HG03064 (cell line): ENCODE results near the gene GCC2.
"Not testable (repeated sequence)": the region's sequence is repeated elsewhere in the genome, so short reads cannot be mapped to it uniquely, and the experiment has no call there.

Source experiments
- ATAC-seq: cut with Tn5 transposase; IDR thresholded peaks from one replicate; pipeline ENCODE4 v1.9.1; 2021; ENCODE audit warnings: low read depth; ENCODE audit not compliant: unreplicated experiment

Gene GCC2

GRCh38 chr2:108435578-108435977 lies 13.4 kb upstream of the GCC2 start:
- not testable (repeated sequence) for ATAC-seq

DNA sequence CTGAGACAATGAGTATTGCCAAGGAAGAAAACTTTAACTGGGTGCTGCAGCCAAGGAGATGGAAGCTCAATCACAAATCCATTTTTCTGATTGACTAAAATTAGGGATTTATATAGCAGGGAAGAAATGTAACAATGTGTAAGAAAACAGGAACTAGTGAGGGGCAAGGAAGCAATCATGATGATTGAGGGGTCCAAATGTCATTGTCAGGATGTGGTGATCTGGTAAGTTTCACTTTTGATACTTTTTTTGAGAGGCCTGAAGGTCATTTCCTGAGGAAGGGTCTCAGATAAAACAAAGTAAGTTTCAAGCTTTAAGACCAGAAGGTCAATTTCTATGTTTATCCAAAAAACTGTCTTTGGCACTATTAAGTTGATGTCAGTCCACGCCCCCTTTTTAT lies 12.0 kb upstream of the GCC2 start:
- no peak for ATAC-seq

GRCh38 chr2:108441712-108442111 lies 7.3 kb upstream of the GCC2 start:
- no peak for ATAC-seq

GRCh38 chr2:108444941-108445840 lies 3.8 kb upstream of the GCC2 start:
- ATAC-seq, result no peak

GRCh38 chr2:108446703-108447102 lies 2.3 kb upstream of the GCC2 start:
- no peak for ATAC-seq

- no peak for ATAC-seq
Observed at GRCh38 chr2:108447947-108448677, 894 bp upstream of the GCC2 start.

DNA sequence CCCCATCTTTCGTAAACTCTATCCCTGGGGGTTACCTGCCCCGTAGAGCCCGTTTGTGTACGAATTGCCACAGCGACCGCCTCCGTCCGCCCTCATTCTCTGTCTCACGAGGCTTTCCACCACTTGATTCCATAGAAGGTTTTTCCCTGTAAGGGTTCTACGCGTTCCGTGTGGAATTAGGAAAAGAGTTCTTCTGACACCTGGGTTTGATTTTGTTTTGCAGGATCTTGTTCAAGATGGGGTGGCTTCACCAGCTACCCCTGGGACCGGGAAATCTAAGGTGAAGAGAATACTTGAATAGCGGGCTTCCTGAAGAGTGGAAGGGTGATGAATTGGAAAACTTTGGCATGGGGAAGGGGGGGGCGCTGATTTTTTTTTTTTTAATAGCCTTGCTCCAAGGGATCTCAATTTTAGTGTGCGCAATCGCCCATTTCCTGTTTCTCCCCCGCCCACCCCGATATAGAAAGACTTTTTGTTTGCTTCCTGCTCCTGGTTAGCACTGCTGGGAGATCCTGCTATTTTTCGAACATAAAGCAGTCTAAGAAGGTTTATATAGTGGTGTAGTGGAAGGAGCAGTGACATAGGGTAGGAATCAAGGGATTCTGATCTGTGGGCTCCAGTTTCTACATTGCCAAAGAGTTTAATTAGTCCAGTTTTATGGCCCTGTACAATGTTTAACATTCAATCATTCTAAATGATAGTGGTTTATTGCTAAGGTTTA lies 564 bp downstream of the GCC2 start:
- peak; percentile 38 for ATAC-seq

- ATAC-seq, result no peak
Observed at GRCh38 chr2:108450863-108451262, 1.9 kb downstream of the GCC2 start.

GRCh38 chr2:108451976-108452375 lies 3.0 kb downstream of the GCC2 start:
- no peak for ATAC-seq

DNA sequence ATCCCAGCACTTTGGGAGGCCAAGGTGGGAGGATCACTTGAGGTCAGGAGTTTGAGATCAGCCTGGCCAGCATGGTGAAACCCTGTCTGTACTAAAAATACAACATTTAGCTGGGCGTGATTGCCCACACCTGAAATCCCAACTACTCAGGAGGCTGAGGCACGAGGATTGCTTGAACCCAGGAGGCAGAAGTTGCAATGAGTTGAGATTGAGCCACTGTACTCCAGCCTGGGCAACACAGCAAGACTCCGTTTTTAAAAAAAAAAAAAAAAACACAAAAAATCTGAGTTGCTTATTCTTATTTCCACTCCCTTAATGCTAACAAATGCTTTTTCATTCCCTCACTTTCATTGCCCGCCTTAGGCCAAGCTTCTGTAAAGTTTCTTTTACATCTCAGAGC lies 4.5 kb downstream of the GCC2 start:
- ATAC-seq, result not testable (repeated sequence)

DNA sequence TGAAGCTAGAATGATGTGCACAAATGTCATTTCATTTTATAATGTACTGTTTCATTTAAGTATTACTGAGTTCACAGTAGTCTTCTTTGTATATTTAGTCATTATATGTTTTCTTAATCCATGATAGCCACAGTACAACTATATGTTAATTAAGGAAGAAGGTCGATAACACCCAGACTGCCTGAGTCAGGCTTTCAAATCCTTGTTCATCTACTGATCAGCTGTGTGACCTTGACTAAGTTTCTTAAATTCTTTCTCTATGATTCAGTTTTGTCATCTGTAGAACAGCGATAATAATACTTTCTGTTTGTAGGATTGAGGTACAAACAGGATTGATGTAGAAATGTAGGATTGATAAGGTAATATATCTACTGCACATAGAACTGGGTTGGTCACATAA lies 5.4 kb downstream of the GCC2 start:
- ATAC-seq, result no peak

- no peak for ATAC-seq
Observed at GRCh38 chr2:108455571-108455970, 6.6 kb downstream of the GCC2 start.

- ATAC-seq, result no peak
Observed at GRCh38 chr2:108458082-108458481, 9.1 kb downstream of the GCC2 start.

- no peak for ATAC-seq
Observed at GRCh38 chr2:108459441-108459840, 10.4 kb downstream of the GCC2 start.

GRCh38 chr2:108460345-108461037 lies 11.5 kb downstream of the GCC2 start:
- ATAC-seq, result no peak

- ATAC-seq, result no peak
Observed at GRCh38 chr2:108477099-108477498, 28.1 kb downstream of the GCC2 start.

DNA sequence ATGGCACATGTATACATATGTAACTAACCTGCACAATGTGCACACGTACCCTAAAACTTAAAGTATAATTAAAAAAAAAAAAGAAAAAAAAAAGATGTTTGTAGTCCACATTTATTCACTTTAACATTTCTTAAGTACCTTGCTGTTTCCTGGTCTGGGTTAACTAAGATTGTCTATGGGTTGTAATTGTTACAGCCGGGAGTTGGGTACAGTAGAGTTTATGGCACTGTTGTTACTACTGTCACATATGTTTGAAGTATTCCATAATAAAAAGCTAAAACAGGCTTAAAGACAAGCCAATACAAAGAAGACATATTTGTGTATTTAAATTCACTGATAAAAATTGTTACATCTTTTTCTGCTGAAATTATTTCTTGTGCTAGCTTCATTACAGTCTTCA lies 36.2 kb downstream of the GCC2 start:
- no peak for ATAC-seq

DNA sequence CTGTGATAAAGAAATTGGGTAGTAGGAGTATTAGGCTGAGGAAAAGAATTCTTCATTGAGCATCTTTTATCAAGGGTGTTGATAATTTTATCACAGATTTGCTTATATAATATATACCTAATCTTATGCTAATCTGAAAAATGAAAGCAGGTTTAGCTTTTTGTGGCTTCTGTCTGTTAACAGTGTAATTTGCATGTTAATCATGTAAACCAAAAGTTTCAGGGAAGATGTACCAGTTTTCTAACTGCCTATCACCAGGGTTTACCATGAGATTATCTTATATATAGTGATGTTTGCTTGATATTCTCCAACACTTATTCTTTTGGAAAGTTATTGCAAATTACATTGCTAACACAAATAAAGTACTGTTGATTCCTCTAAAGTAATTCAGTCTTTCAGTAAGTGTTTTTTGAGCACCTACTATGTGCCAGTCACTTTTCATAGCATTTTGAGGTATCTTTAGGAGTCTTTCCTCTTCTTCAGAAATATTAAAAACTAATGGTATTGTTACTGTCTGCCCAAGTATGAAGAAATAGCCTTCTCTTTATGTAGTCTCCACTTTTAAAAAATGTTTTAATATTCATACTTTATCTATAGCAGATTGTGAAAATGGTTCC lies 41.6 kb downstream of the GCC2 start:
- no peak for ATAC-seq

DNA sequence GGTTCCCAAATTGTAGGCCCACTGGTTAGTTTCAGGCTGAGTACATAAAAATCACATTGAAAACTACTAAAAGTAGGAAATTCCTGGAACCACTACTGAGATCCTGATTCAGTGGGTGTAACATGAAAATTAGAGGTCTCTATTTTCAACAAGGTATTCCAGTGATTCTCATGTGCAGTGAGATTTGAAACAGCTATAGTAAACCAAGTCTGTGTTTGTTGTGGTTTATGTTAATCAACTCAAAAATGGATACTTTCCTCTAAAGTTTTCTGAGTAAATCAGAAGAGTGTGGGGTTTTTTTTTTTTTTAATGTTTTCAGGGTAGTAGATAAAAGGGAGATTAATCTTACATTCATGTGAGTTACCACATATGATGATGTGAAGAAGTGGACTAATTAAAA lies 42.8 kb downstream of the GCC2 start:
- no peak for ATAC-seq

DNA sequence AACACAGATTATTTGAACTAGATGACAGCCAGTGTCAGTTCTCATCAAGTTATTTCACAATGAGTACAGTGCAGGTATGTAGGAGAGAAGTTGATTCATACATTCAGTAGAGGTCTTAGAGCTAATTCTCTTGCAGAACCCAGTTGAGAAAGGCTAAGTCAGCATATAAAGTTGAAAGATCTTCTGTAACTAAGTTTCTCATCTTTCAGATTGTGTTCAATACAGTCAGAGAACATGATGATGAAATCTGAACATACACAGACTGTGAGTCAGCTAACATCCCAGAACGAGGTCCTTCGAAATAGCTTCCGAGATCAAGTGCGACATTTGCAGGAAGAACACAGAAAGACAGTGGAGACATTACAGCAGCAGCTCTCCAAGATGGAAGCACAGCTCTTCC lies 43.4 kb downstream of the GCC2 start:
- ATAC-seq, result no peak
